GM18861 (cell line): ENCODE data around the gene EPS15.

Experiments used
- ATAC-seq: cut with Tn5 transposase; IDR thresholded peaks from one replicate; pipeline ENCODE4 v1.9.1; 2021; ENCODE audit not compliant: unreplicated experiment

Gene EPS15

DNA sequence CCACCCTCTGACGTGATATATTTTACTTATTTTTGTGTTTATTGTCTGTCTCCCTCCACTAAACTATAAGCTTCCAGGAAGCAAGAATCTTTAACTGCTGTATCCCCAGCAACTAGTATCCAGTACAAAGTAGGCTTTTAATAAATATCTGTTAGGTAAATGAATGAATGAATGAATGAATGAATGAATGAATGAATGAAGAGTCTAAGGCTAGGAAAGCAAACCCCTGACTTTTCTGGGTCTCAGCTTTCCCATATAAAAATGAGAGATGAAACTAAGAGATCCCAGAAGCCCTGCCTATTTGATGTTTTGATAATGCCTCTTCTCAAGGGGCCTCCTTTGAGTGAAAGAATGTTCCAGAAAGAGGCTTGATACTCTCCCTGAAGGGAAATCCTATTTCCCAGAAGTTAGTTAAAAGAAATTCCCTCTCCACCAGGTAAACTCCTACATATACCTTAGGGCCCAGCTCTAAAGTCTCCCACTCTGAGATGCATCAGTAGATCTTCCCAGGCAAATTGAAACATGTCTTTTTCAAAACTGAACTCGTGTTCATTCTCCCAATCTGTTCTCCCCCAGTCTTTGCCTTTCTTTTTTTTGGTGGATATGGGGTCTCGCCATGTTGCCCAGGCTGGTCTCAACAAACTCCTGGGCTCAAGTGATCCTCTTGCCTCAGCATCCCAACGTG is 196.5 kb downstream of the EPS15 start:
- no peak for ATAC-seq

DNA sequence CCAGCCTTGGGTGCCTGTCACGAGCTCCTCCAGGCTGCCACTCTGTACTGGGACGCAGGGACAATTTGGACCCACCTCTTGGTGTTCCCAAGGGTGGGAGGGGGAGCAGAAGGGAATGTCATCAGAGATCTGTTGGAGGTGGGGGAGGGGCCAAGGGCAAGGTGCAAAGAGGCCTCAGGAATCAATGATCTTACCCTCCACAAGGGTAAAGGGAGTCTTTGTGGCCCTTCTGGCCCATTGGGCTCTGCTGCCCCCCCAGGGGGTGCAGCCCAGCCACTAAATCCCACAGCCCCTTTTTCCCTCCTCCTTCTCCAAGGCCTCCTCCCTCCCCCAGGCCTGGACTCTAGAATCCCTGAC is 197.2 kb downstream of the EPS15 start:
- ATAC-seq: no peak

DNA sequence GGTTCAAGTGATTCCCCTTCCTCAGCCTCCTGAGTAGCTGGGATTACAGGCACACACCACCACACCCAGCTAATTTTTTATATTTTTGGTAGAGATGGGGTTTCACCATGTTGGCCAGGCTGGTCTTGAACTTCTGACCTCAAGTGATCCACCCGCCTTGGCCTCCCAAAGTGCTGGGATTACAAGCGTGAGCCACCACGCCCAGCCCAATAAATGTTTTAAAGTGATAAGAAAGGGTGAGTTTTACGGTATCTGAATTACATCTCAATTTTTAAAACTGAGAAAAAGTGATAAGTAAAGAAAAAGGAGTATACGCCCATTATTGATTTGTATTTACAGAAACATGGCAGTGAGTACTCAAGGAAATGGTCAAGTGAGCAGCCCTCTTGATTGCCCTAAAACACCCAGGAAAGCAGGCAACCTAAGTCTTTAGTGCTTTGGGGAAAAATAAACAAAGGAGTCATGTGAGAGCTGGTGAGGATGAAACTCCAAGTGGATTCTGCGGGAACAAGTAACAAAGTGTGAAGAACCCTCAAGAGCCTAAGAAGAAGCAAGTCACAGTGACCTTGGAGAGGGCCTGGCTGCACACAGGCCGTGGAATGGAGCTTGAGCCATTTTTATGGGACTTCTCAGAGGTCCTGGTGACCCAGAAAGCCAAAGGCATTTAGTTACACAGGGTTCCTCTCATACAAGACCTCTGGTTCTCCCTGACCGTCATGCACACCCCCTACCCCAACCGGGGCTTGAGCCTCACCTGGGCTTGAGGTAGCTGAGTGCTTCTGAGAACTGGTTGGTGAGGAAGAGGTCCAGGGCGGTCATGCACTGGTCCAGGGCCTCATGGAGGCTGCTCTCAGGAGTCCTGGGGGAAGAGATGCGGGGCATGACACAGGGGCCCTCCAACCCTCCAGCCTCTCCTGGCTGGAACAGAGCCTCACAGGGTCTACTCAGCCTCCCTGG is 197.8 kb downstream of the EPS15 start:
- ATAC-seq: no peak

DNA sequence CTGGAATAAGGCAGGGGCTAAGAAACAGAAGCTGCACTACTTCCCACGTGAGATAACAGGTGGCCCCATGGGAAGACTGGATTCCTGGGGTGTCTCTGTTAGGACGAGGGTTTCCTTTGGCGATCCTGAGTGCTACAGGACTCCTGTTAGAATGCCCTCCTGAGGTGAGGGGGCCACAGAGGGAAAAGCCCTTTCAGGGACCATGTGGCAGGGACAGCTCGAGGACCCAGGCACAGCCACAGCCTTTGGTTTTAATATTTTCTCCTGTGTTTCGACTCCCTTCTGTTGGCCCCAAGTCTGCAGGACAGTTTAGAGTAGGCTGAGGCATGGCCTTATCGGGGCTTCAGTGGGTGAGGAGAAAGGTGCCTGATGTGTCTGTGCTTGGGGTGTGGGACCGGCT is 201.3 kb downstream of the EPS15 start:
- ATAC-seq: no peak

DNA sequence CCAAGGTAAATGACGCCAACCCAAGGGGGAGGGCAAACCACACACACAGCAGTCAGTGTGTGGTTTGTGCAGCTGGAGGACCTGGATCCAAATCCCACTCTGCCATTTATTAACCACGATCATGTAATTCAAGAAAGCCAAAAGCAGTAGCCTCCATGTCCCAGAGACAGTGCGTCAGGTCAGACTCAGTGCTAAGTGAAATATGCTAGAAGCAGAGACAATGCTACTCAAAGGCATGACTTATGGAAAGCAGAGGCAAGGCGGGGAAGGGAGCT is 202.3 kb downstream of the EPS15 start:
- ATAC-seq: no peak

DNA sequence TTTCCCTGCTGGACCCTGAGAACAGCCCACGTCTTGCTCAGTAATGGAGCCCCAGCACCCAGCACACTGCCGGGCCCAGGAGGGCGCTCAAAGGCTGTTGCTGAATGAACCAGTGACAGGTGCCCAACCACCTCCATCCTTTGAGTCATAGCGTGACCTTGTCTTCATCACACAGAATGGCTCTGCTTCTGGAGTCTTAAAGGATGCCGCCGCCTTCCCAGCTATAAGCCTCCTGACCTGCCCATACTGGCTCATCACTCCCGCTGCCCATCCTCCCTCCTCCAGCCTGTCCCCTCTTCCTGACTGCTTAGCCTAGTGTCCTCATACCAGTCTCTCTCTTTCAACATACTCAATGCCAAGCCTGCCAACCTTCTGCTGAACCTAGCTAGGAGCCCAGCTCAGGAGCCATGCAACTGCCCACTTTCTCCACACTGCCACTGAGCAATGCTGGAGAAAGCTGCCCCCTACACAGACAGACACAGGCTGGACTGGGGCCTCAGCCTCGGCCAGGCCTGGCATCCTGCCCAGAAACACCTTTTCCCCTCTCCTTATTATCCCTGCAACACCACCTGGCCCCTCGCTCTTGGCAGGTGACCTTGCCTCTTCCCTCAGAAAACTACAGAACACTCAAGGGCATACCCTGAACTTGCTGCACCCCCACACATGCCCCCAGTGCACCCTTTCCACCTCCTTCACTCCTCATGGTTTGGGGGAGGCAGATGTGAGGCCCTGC is 202.8 kb downstream of the EPS15 start:
- ATAC-seq: no peak

DNA sequence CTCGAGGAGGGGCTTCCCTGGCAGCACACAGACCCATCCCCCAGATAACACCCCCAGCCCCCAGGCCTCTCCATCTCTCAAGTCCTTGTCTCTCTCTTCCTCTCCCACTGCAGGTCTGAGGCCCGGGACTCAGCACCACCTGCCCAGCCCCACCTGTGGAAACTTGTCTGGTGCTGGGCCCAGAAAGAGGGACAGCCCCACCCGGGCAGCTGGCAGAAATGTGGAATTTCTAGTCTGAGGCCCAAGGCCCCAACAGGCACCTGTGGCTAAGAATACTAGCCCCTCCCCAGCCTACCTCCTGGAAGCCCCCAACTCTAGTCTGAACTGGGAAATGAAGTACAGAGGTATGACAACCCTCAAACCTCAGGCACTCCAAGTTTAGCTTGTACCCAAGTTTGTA is 204.1 kb downstream of the EPS15 start:
- no peak for ATAC-seq

DNA sequence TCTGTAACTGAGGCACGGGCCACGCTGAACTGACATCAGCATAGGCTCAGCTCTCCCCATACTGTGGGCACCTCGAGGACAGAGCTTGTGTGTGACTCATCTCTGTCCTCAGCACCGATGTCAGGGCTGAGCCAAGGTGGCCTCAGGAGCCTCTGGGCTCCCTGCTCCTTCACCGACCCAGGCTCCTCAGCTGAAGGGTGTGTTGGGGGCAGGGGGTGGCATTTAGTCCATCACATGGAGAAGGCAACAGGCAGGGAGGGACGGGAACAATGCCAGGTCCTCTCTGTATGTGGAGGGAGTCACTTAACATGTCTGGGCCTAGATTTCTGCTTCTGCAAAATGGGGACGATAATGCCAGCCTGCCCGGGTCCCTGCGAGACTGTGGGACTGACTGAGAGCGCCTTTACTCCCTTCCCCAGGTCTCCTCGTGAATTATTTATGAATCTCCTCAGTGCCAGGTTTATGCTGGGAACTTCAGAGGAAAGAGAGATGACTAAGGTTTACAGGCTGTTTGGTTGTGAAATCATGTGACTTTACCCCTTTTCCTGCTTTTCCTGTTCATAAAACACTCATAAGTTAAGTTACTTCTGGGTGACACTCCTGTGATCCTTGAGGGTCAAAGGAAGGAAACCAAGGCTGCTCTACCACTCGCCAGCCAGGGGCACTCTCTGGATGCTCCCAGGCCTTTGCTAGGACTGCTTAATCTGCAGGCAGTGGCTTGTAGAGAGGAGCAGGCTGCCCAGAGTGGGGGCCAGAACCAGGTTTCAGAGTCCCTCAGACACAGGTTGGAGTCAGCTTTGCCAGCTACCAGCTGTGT is 204.9 kb downstream of the EPS15 start:
- no peak for ATAC-seq

DNA sequence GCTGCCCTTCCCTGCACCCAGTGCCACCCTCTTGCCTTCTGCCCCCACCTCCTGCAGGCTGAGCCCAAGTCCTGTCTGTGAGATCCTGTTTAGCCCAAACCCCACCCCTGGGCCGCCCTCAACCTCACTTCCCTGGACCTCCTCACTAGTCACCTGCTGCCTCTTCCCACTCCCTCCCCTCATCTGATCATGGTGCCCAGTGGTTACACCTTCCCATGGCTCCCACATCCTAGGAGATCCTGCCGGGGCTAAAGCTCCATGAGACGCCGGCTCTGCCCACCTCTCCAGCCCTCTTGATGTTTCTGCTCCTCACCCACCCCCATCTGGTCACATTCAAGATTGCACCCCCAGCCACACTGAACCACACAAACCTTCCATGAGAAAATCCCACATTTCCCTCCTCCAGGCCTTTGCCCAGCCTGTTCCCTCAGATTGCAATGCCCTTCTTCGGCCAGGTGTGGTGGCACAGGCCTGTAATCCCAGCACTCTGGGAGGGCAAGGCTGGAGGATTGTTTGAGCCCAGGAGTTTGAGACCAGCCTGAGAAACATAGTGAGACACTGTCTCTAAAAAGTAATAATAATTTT is 205.7 kb downstream of the EPS15 start:
- ATAC-seq: no peak

DNA sequence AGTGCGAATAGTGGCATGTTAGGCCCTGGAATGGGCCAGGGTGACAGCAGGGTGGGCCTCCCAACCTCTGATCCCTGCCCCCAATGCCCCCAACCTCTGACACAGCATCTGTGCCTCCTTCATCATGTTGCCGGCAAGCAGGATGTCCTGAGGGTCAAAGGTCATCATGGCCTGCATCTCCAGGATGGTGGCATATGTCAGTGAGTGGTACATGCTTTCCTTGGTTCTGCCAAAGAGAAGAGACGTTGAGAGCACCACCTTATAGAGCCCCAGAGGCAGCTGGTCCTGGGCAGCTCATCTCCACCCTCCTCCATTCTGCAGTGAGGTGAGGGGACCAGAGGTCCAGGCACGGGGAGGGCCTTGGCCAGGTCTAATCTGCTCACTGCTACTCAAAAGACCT is 206.3 kb downstream of the EPS15 start:
- no peak for ATAC-seq

DNA sequence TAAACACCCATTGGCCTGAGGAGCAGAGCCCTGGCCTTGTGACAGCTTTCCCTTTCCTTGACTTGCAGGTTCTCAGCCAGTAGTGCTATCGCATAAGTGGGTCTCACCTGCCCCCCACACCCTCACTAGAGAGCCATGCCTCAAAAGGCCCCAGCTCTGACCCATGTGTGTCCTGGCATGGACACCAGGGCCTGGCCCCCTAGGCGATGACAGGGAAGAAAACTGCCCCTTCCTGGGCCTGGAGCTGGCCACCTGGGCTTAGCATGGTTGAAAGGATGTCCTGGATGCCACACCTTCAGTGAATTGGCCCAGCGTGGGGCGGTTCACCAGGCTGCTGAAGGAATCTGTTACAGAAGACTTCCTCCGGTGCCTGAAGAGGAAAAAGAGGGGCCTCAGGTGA is 207.2 kb downstream of the EPS15 start:
- ATAC-seq: no peak

DNA sequence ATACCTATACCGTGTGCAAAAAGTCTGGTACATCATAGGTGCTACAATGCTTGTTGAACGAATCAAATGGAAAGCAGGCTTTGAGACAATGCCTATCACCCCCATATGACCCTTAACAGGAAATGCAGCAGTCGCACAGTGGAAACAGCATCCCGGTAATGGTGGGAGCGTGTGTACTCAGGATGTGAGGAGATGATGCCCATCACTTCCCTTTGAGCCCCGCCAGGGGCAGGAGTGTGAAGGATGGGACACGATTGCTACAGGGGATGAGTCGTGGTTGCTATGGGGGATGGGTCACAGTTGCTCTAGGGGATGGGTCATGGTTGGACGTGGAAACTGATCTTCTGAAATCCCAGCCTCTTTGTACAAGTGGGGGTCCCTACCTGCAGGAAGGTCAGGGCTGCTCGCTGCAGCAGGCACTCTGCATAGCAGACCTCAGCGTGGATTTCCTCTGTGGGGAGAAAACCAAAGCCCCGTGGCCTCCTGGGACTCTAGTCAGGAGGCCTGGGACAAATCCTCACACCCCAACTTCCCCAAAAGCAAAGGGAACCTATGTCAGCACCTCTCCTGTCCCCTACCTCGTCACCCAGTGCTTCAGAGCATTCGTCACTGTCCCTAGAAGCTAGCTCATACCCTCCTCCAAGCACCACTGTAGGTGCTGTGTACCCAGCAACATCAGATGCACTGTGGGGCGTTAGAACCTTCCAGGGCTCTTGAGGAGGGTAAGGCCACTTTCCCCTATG is 208.0 kb downstream of the EPS15 start:
- ATAC-seq: no peak

DNA sequence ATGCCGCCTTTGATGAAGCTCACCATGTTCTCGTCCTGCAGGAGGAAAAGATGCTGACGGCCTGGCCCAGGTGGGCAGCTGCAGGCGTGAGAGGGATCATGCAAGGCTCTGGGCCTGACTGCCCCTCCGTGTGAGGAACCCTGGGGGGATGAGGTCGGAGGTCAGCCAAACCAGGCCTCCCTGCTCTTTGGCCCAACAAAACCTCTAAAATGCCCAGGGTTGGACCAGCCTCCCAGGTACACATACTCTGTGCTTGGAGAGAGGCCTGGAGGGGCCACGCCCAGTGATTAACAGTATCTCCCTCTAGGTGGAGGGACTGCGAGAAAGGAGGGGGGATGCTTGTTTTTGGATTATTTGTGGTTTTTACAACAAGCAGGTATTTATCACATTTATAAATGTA is 209.8 kb downstream of the EPS15 start:
- ATAC-seq: no peak

DNA sequence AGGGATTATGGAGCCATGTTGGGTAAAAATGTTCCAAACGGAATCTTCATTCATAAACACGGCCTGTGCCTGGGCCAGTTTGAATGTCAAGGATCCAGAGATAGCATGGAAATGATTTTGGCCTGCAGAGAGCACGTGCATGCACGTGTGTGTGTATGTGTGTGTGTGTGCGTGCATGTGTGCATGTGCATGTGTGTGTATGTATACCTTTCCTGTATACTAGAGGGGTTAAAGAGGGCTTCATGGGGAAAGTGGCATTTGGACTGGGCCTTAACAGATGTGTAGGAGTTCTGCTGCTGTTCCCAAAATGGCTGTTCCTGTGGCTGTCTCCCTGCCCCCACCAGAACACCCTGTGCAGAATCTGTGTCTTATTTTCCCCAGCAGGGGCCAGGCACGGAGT is 210.4 kb downstream of the EPS15 start:
- ATAC-seq: no peak

DNA sequence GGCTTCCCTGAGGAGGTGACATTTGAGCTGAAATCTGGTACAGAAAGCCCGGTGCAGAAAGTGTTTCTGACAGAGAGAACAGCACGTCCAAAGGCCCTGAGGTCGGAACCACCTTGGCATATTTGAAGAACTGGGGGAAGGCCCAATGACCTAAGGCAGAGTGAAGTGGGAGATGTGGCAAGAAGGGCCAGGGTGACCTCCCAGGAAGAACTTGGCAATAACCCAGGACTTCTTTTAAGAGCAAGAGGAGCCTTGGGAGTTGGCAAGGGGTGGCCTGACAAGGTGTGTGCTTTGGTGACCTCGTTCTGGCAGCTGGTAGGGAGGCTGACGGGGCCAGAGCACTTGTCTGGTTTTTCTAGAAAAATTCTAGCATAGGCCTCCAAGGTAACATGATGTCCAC is 212.1 kb downstream of the EPS15 start:
- ATAC-seq: no peak

DNA sequence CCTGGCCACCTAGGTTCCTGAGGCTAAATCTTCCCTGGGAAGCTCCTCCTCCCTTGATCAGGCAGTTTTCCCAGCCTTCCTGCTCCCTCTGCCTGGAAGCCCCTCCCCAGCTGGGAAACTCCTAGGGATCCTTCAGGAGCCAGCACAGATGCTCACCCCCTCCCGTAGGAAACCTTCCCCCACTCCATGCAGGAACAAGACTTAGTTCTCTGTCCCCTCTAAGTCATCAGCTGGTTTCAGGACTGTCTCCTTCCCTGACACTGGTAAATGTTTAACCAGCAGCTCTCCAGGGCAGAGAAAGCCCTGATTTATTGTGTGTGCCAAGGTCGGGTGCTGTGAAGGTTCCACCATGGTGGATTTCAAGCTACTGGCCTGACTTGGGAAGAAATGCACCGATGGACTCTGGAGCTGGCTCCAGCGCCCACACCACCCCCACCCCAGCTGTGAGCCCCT is 213.7 kb downstream of the EPS15 start:
- peak; percentile 48 for ATAC-seq

DNA sequence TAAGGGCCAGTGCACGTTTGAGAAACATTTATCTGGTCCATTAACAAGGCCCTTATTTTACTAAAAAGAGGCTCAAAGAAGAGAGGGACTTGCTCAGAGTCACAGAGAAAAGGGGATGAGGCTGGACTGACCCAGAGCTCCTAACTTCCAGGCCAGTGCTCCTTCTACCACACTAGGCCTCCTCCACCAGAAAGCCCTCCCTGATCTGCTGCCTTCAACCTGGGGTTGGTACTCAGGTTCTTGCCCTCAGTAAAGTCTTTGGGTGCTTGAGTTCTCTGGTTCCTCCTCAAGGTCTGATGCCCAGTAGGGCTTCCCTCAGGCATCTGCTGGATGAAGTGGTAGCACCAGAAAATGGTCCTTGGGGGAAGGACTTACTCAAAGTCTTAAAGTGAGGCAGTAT is 214.7 kb downstream of the EPS15 start:
- no peak for ATAC-seq
